Tibial nerve (tissue), 4 donors: ENCODE results near the gene NDUFB10. TPM values are rescaled to one million over a fixed set of nuclear protein-coding genes. Genes with fewer than 3 reads are reported as not detected.
A peak's percentile ranks its signal among the peaks of the same experiment; 100 is the strongest.

ENCODE experiments used
- DNase-seq, 2 donors: peaks; one replicate each; pipeline ENCODE4 v3.0.0-alpha.2; 2019; ENCODE audit warnings: low spot score in 2 of 2
- H3K27ac ChIP-seq, 4 donors: fragments of 200-600 bp; sonication (generic) in 3 of 4; one replicate each; pipeline ENCODE4 v1.5.1; 2017 to 2019; ENCODE audit warnings: mild to moderate bottlenecking in 1 of 4
- H3K27me3 ChIP-seq, 2 donors: fragments of 200-600 bp; sonication (generic) in 1 of 2; one replicate each; pipeline versions ENCODE4 v1.5.1 to v1.6.0; 2017 to 2019
- H3K36me3 ChIP-seq, 3 donors: fragments of 200-600 bp; sonication (generic); one replicate each; pipeline ENCODE4 v1.5.1; 2018 to 2019
- H3K4me1 ChIP-seq, 4 donors: fragments of 200-600 bp; sonication (generic) in 3 of 4; one replicate each; pipeline ENCODE4 v1.5.1; 2017 to 2019
- H3K4me3 ChIP-seq, 4 donors: fragments of 200-600 bp; sonication (generic) in 3 of 4; one replicate each; pipeline ENCODE4 v1.5.1; 2017 to 2019; ENCODE audit warnings: mild to moderate bottlenecking in 1 of 4, moderate library complexity in 1 of 4
- H3K9me3 ChIP-seq, 4 donors: fragments of 200-600 bp; sonication (generic) in 3 of 4; one replicate each; pipeline ENCODE4 v1.5.1; 2017 to 2019
- EP300 ChIP-seq, 2 donors: sonication (generic); formaldehyde crosslinking; IDR thresholded peaks; one replicate each; pipeline ENCODE4 v1.6.1; 2017; ENCODE audit warnings: antibody characterized with exemption in 2 of 2, mild to moderate bottlenecking in 1 of 2
- POLR2A ChIP-seq, 2 donors: fragments of 450-650 bp; IDR thresholded peaks; one replicate each; pipeline ENCODE4 v1.6.1; 2017; ENCODE audit warnings: antibody characterized with exemption in 2 of 2, mild to moderate bottlenecking in 2 of 2, moderate library complexity in 2 of 2
- WGBS, 2 donors: methylation state at CpG; one replicate each; pipeline ENCODE4 v1.1.5; 2018; 5-methylcytosine and 5-hydroxymethylcytosine counted together
- total RNA-seq, 4 donors: library from RNA; depleted of rRNA; stranded (reverse); fragments of >200 nt; gene quantifications; one replicate each; pipeline ENCODE4 v1.1.0, GENCODE V29; 2016
- TF ChIP-seq, protein P1 (sequence below), 5 experiments: fragments of 200-600 bp in 3 of 5; fragments of 450-650 bp in 2 of 5; sonication (generic) in 3 of 5; IDR thresholded peaks; one replicate each; pipeline ENCODE4 v1.5.1; 2016 to 2019; ENCODE audit warnings: antibody characterized with exemption in 5 of 5, mild to moderate bottlenecking in 3 of 5, moderate library complexity in 2 of 5

The NDUFB10 gene
- total RNA-seq, 4 donors from 2014 or later = 86.9 to 136 (median 116) TPM

GRCh38 chr16:1991588-1991947, 32.2 kb downstream of the NDUFB10 start:
- H3K4me3 ChIP-seq = peak overlapping the region; percentile 23 to 44 (median 34)
- no peak for DNase-seq
- WGBS, 2 donors = 9 to 25% methylated on average over 11 to 22 of the region's 22 CpGs
- H3K4me1 ChIP-seq = peaks cover 0 to 36% (median 16%) of the 10 kb centered on the region in 4 donors
- no peak for TF ChIP-seq POLR2A (IDR thresholded peaks at IDR 0.05)
- TF ChIP-seq, protein P1, sequence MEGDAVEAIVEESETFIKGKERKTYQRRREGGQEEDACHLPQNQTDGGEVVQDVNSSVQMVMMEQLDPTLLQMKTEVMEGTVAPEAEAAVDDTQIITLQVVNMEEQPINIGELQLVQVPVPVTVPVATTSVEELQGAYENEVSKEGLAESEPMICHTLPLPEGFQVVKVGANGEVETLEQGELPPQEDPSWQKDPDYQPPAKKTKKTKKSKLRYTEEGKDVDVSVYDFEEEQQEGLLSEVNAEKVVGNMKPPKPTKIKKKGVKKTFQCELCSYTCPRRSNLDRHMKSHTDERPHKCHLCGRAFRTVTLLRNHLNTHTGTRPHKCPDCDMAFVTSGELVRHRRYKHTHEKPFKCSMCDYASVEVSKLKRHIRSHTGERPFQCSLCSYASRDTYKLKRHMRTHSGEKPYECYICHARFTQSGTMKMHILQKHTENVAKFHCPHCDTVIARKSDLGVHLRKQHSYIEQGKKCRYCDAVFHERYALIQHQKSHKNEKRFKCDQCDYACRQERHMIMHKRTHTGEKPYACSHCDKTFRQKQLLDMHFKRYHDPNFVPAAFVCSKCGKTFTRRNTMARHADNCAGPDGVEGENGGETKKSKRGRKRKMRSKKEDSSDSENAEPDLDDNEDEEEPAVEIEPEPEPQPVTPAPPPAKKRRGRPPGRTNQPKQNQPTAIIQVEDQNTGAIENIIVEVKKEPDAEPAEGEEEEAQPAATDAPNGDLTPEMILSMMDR (IDR thresholded peaks at IDR 0.05) = no peak
- no peak for TF ChIP-seq EP300 (IDR thresholded peaks at IDR 0.05)
- H3K9me3 ChIP-seq = no peaks in the 10 kb centered on the region
- peaks cover 0 to 19% (median 0%) of the 10 kb centered on the region in 3 donors for H3K36me3 ChIP-seq
- H3K27ac ChIP-seq = peak overlapping the region in 1 of 4 donors; percentile 60
- H3K27me3 ChIP-seq = peaks cover 0 to 47% of the 10 kb centered on the region in 2 donors

GRCh38 chr16:1991948-1992703, 32.8 kb downstream of the NDUFB10 start:
- peaks cover 0 to 19% (median 0%) of the 10 kb centered on the region in 3 donors for H3K36me3 ChIP-seq
- H3K4me1 ChIP-seq = peaks cover 0 to 36% (median 16%) of the 10 kb centered on the region in 4 donors
- DNase-seq = peak; percentile 78 to 85
- no peaks in the 10 kb centered on the region for H3K9me3 ChIP-seq
- peak overlapping the region in 1 of 4 donors; percentile 60 for H3K27ac ChIP-seq
- TF ChIP-seq POLR2A (IDR thresholded peaks at IDR 0.05) (no peak), EP300 (IDR thresholded peaks at IDR 0.05) (no peak)
- TF ChIP-seq, protein P1 (IDR thresholded peaks at IDR 0.05) = no peak
- WGBS, 2 donors = 3 to 4% methylated on average over 30 to 64 of the region's 96 CpGs
- peak overlapping the region; percentile 23 to 44 (median 34) for H3K4me3 ChIP-seq
- peaks cover 0 to 47% of the 10 kb centered on the region in 2 donors for H3K27me3 ChIP-seq

GRCh38 chr16:1992704-1993317, 33.5 kb downstream of the NDUFB10 start:
- H3K4me3 ChIP-seq = peak overlapping the region in 2 of 4 donors; percentile 38 to 44
- H3K27ac ChIP-seq = no peak overlapping the region
- H3K36me3 ChIP-seq = peaks cover 0 to 20% (median 0%) of the 10 kb centered on the region in 3 donors
- H3K9me3 ChIP-seq = no peaks in the 10 kb centered on the region
- no peak for DNase-seq
- TF ChIP-seq POLR2A (IDR thresholded peaks at IDR 0.05) = no peak
- TF ChIP-seq, protein P1 (IDR thresholded peaks at IDR 0.05) = no peak
- no peak for TF ChIP-seq EP300 (IDR thresholded peaks at IDR 0.05)
- peaks cover 0 to 36% (median 16%) of the 10 kb centered on the region in 4 donors for H3K4me1 ChIP-seq
- WGBS, 2 donors = 44 to 45% methylated on average over 14 to 27 of the region's 50 CpGs
- peaks cover 0 to 47% of the 10 kb centered on the region in 2 donors for H3K27me3 ChIP-seq

DNA sequence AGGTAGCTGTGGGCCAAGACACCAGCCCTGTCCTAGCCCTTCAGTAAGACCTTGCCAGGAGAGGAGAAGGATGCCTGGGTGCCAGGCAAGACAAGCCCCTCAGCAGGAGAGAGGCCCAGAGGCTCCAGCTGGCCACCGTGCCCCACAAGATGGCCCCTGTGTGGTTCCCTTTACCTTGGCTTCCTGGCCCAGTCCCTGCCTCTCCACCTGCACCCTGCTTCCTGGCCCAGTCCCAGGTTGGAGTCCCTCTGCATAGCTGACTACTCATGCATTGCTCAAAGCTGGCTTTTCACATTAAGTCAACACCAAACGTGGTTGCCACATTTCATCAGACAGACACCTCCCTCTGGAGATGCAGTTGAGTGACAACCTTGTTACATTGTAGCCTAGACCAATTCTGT, 34.4 kb downstream of the NDUFB10 start:
- DNase-seq = no peak
- TF ChIP-seq POLR2A (IDR thresholded peaks at IDR 0.05) (no peak), EP300 (IDR thresholded peaks at IDR 0.05) (no peak)
- TF ChIP-seq, protein P1 (IDR thresholded peaks at IDR 0.05) = no peak
- no peak overlapping the region for H3K4me3 ChIP-seq
- WGBS, 2 donors = 57 to 63% methylated on average over 2 of the region's 2 CpGs
- H3K27ac ChIP-seq = no peak overlapping the region
- H3K36me3 ChIP-seq = peaks cover 0 to 29% (median 3%) of the 10 kb centered on the region in 3 donors
- H3K4me1 ChIP-seq = peaks cover 0 to 36% (median 16%) of the 10 kb centered on the region in 4 donors
- no peaks in the 10 kb centered on the region for H3K9me3 ChIP-seq
- H3K27me3 ChIP-seq = peaks cover 0 to 45% of the 10 kb centered on the region in 2 donors
